ENCODE data around the gene ACOT7.

- no peak for TF ChIP-seq EZH2phosphoT487 (IDR thresholded peaks at IDR 0.05; ENCODE audit: borderline replicate concordance, low read depth, low read length)
- TF ChIP-seq CTCF (conservative IDR thresholded peaks at IDR 0.05; ENCODE audit: low read length), result no peak
These were observed 22.7 kb upstream of the ACOT7 start for GRCh38 chr1:6416295-6416656.

Measured in OCI-LY7 (cell line).